ENCODE results near the gene FNDC3B.
"Not testable (repeated sequence)": the region's sequence is repeated elsewhere in the genome, so short reads cannot be mapped to it uniquely, and the experiment has no call there.

The FNDC3B gene

DNA sequence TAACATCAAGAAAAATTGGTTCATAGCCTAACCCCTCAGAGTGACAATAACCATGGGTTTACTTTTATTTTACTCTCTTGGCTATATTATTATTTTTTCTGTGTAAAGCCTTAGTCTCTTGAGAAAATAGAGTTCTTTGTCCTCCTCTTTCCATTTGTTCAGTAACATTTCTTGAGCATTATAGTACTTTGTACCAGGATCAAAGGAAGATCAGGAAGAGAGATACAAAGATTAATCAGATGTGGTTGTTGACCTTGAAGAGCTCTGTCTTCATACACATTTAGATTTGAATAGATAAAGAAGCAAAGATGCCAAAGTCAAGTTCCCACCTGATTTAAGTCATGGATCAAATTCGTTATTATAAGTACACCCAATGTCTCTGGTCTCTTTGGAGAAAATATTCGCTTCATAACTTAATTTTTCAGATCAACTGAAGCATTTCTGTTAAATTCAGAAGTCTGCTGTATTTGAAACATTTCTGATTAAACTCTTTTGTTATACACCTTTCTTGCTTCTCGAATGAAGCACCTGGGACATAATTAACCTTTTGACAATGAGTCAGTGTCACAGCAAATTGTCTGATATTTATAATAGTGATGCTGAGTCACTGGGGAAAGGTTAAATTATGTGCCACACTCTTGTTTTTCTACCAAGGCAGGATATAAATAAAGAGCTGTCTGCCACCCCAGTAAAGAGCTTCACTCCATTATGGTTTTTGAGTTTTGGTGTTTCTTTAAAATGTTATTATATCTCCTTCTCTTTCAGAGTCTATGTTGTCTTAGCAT is 308.7 kb downstream of the FNDC3B start:
- in situ Hi-C loops (cut with HindIII; ENCODE audit: low sequenced_read_pairs), result no loop called here

DNA sequence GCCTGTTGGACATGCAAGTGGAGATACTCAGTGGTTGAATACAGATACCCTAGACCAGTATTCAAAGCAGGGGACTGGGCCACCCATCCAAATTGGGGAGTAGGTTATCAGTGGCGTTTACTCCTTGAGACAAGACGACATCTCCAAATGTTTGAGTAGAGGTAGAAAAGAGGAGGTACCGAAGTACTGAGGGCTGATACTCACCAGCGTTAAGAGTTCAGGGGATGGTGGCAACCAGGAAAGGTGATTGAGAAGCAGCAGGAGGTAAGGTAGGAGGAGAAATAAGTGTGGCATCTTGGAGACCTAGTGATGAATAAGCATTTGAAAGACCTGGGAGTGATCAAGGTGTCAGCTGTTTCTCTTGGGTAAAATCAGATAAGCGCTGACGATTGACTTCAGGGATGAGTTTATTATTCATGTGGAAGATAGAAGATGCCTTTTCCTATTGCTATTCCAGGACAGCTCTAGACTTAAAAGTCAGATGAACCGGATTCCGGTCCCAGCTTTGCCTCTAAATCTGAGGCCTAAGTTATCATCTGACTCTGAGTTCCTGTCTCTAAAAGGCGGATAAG is 312.6 kb downstream of the FNDC3B start:
- in situ Hi-C loops (cut with HindIII; ENCODE audit: low sequenced_read_pairs), result no loop called here

DNA sequence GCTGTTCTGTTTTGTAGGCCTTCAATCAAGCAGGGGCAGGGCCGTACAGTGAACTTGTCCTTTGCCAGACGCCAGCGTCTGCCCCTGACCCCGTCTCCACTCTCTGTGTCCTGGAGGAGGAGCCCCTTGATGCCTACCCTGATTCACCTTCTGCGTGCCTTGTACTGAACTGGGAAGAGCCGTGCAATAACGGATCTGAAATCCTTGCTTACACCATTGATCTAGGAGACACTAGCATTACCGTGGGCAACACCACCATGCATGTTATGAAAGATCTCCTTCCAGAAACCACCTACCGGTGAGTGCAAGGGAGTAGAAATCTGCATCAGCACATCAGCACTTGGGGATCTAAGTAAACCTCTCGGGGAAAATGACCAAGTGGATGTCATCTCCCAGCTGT is 313.4 kb downstream of the FNDC3B start:
- in situ Hi-C loops (cut with HindIII; ENCODE audit: low sequenced_read_pairs), result no loop called here

DNA sequence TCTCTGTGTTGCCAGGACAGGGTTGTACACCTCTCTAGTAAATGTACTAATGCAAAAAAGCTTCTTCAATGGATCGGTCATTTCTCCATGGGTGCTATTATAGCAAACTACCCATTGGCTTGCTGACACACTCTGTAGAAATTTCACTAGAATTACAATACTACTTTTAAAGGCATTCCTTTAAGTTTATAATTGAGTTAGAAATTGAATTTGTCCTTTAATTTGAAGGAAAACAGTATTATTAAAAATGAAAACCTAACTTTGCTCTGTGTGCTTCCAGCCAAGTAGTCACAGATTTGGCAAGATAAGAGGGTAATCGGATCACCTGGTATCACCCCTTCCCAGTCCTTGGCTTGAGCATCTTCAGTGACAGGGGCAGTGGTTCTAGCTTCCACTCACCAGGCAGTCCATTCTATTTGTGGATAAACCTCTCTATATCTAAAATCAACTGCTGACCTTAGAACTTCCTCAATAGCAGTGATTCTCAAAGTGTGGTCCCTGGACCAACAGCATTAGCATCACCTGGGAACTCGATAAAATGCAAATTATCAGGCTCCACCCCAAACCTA is 315.6 kb downstream of the FNDC3B start:
- in situ Hi-C loops (cut with HindIII; ENCODE audit: low sequenced_read_pairs), result no loop called here

DNA sequence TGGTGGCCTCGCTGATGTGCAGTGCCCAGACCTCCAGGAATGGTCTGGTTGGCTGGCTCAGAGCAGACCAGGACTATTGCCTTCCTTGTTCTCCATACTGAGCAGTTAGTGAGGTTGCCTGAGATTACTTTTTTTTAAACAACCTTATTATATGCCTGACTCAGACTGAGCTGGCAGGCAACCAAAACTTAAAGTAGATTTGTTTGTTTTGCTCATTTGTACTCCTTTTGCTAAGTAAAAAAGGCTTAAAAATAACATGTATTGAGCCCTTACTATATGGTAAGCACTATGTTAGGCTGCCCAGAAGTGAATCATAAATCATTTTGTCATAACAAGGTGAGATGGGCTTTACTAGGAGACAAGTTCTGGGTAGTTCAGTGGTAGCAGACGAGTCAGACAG is 316.5 kb downstream of the FNDC3B start:
- in situ Hi-C loops (cut with HindIII; ENCODE audit: low sequenced_read_pairs), result no loop called here

DNA sequence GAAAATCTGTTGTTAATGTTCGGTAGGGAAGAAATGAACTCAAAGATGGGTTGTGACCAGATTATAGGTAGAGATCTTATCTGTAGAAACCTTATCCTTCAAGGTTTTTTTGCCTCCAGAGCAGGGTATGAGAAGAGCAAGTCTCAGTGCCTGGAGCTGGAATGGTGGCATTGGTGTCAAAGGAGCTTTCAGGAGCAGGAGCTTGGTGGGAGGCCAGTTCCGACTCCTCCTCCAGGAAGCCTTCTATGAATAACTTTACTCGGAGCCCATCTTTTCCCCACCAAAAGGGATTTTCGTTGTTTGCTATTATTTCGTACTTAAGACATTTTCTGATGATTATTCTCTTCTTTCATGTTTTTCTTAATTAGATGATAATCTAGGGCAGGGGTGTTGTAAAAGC is 317.0 kb downstream of the FNDC3B start:
- in situ Hi-C loops (cut with HindIII; ENCODE audit: low sequenced_read_pairs), result no loop called here

DNA sequence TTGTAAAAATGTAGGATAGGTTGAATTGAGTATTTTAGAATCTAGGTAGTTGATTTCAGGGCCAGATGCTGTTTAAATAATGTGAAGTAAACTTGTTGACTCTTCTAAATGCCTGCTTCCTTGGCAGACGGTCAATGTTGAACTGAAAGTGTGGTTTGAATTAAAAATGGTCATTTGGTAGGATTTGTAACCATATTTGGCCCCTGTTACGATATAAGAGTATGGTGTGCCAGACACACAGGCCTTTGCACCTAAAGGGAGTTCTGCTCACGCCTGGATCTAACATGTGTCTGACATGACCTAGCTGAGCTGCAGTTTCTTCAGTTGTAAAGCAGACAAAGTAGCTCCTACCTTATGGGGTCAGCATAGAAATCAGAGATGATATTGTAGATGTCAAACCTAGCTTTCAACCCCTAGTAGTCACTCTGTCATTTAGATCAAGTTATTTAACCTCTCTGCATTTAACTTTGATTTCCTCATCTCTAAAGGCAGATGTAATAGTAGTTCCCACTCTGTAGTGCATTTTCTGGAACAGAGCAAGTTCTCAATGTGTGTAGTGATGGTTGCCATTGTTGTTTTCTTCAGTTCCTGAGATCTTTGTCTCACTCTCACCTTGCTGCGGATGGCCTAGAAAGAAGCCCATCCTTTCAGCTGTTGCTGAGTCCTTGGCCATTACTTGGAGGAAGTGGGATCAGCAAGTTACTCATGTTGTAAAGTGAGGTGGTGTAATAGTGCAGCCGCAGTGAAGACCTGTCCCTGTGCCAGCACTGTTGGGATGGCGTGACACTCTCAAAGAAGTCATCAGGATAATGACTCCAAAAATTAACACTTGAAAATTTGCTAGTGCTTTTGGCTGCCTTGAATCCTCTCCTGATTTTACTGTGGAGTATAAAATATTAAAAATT is 318.7 kb downstream of the FNDC3B start:
- in situ Hi-C loops (cut with HindIII; ENCODE audit: low sequenced_read_pairs), result no loop called here

DNA sequence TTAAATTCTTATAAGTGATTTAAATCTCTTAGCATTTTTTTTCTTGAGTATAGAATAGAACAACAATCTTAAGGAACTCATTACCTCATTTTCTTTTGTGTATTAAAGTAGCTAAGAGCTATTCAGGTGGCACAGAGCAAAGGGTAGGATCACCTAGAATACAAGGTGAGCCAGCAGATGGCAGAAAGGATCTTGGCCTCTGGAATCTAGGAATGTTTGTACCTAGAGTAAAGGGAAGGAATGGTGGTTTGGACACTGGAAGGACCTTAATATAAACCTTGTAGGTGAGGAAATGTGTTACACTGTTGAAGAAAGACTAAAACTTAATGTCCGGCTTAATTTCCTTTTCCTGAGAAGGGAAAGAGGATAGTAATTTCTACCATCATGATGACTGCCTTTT is 319.9 kb downstream of the FNDC3B start:
- in situ Hi-C loops (cut with HindIII; ENCODE audit: low sequenced_read_pairs), result no loop called here

DNA sequence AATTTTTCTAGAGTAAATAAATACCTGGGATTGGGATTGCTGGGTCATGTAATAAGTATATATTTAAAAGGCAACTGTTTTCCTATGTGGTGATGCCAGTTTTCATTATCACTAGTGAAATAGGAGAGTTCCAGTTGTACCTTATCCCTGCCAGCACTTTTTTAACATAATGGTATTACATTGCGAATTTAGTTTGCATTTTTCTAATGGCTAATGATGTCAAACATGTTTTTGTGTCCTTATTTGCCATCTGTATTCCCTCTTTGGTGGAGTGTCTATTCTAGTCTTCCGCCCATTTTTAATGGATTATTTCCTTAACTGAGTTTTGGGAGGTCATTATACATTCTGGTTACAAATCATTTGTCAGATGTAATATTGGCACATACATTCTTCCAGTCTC is 320.6 kb downstream of the FNDC3B start:
- in situ Hi-C loops (cut with HindIII; ENCODE audit: low sequenced_read_pairs), result no loop called here

DNA sequence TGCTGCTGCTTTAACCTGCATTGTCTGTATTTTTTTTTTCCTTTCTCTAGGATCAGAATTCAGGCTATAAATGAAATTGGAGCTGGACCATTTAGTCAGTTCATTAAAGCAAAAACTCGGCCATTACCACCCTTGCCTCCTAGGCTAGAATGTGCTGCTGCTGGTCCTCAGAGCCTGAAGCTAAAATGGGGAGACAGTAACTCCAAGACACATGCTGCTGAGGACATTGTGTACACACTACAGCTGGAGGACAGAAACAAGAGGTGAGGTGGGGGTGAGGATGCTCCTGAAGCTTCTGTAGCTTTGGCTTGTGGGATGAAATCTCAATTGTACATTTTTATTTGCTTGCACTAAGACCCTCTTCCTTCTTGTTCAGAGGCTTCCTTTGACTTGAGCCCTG is 323.2 kb downstream of the FNDC3B start:
- in situ Hi-C loops (cut with HindIII; ENCODE audit: low sequenced_read_pairs), result no loop called here

DNA sequence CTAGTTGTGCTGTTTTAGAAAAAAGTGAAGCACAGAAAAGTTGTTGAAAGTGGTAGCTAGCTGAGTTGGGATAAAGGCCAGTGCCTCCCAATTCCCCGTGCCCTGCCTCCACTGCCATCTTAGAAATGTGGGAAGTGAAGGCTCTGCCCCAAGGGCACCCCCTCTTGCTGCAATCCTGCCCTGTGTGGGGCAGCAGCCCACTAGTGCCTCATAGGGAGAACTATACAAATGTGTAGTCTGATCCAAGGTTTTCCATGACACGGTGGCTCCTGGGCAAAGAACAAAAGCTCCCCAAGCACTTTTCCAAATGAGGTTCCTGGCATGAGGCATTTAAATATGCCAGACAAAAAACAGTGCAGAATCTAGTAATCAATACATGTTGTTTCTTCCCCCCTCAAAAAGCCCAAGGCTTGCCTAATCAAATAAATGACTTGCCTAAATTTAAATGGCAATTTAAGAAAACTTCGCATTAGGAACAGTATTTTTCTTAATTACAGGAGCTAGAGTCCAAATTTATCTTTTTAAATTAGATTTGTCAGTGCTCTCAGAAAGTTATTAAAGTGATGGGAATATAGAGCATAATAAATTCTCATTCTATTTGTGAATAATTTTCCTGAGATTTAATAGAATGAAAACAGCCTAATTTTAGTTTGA is 325.1 kb downstream of the FNDC3B start:
- in situ Hi-C loops (cut with HindIII; ENCODE audit: low sequenced_read_pairs), result no loop called here

DNA sequence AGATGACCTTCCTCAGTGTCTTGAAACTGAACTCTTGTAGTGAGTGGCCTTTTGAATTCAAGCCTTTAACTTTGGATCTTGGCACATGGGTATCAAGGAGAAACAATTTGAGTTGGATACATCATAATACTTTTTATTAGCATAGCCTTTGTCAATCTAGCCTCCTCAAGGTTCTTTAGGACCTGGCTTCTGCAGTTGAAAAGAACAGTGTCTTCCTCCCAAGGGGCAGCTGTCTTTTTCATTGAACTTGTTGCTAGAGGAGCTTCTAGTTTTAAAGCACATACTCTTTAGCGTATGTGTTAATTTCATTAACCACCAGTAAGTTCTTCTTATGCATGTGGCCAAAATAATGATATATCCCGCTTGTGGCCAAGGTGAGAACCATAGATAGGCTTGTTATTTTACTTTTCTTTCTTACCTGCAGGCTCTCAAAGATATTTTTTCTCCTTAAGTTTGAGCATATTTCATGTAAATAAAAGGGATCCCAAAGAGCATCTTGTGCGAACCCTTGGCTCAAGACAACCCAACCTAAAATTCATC is 325.7 kb downstream of the FNDC3B start:
- in situ Hi-C loops (cut with HindIII; ENCODE audit: low sequenced_read_pairs), result no loop called here

DNA sequence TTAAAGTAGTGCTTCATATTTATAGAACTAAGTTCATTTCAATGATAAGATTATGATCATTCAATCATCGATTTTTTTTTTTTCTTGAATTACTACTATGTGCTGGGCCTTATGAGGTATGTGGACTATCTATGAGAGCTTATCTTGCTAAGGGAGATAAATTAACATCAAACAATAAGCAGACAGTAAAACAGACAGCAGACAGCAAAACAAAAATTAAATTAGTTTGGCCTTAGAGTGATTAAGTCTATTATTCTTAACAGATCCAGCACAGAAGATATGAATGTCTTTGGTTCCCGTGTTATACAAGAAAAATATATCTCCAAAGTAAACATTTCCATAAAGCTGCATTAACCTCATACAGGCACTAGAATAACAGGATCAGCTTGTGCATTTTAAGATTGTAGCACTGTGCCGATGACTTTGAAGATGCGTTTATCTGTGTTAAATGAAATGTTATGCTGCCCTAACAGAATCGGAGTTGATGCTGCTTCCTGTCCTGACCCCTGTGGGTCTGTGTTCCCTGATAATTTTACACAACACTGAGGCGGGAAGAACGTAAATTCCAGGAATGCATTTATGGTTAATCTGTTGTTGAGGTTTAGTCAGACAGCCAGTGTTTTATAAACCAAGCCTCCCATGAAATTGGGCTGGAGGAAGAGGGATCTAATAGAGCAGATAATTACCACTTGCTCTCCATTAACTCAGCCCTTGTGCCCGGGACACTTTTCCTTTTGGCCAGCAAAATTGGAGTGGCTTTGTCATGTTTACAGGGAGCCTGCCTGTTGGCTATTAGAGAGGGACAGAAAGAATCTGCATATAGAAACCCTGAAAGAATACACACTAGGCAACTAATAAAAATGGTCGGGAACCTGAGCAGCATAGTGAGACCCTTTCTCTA is 328.1 kb downstream of the FNDC3B start:
- in situ Hi-C loops (cut with HindIII; ENCODE audit: low sequenced_read_pairs), result no loop called here

DNA sequence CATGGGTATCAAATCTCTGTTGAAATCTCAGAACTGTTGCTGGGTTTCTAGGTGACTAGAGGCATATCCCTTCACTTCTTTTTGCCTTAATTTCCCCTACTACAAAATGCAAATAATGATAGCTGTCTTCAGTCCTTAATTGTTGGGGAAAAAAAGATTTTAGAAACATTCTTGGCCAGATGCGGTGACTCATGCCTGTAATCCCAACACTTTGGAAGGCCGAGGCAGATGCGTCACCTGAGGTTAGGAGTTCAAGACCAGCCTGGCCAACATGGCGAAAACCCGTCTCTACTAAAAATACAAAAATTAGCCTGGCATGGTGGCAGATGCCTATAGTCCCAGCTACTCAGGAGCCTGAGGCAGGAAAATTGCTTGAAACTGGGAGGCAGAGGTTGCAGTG is 329.2 kb downstream of the FNDC3B start:
- in situ Hi-C loops (cut with HindIII; ENCODE audit: low sequenced_read_pairs), result not testable (repeated sequence)

DNA sequence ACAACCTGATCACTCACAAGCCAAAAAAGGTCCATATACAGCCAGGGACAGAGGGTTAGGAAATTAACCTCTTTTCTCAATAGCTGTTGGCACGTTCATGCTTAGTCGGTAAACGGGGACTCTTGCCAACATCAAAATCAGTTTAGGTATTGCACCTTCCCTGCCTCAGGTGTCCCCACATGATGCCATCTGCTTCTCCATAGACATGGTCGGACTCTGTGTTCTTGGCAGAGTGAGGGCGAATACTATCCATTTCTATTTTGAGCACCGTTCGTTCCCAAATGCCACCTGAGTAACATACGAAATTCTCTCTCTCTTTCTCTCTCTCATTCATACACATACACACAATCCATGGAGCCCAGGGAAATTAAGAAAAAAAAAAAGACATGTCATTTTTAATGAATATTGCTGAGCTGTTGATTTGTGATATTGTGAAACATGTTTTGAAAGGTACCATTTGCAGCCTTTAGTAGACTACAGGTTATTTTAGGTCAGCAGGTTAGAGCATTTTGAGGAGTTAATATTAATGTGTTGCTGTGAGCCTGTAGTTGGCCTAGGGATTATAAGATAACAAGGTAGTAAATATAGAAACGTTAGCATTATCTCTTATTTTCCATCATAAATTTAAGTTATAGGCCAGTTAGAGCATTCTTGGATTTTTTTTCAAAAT is 330.3 kb downstream of the FNDC3B start:
- in situ Hi-C loops (cut with HindIII; ENCODE audit: low sequenced_read_pairs), result no loop called here

DNA sequence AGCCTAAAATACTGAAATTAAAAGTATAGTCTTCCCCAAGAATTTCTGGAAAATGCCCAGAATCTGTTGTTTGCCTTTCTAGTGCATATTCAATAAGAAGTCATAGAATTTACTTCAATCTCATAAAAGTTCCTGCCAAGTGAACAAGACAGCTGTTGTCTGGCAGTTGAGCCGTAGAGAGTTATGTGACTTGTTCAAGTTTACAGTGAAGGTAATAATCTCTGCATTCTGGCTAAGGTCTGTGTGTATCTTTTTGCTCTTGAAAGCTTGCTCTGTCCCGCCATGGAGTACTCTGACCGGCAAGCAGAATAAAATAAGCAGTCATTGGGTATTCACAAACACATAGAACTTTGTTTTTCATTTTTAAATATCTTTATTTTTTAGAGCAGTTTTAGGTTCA is 331.0 kb downstream of the FNDC3B start:
- in situ Hi-C loops (cut with HindIII; ENCODE audit: low sequenced_read_pairs), result no loop called here

DNA sequence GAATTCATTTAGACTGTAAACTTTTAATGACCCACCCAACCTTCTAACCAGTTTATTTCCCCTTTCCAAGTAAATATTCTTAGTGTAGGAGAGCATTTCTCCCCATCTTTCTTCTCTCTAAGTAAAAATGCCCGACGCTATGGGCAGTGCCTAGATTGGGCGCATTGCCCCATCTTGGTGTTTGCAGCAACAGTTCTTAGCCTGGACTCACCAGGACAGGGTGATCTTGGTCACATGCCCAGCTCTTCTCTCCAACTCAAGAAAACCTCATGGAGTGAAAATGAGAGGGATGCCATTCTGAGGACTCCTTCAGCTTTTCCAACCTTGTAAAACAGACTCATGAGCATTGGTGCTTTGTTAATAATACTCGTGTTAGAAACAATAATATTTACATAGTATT is 332.2 kb downstream of the FNDC3B start:
- in situ Hi-C loops (cut with HindIII; ENCODE audit: low sequenced_read_pairs), result no loop called here

DNA sequence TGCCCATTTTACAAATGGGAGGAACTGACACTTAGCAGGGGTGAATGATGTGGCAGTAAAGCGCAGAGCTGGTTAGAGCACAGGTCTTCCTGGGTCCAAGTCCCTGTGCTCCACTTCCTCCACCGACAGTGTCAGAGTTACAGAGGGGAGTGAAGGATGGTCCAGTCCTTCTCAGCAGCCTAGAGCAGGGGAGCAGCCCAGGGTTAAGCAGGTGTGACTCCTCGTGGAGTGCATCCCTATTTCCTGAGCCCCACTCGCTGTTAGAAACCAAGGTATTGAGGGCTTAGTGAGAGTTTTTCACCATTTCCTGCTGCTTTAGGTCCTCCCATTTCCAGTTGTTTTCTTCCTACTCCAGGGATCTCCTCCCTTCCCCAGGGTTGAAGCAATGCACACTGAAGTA is 333.5 kb downstream of the FNDC3B start:
- in situ Hi-C loops (cut with HindIII; ENCODE audit: low sequenced_read_pairs), result no loop called here

DNA sequence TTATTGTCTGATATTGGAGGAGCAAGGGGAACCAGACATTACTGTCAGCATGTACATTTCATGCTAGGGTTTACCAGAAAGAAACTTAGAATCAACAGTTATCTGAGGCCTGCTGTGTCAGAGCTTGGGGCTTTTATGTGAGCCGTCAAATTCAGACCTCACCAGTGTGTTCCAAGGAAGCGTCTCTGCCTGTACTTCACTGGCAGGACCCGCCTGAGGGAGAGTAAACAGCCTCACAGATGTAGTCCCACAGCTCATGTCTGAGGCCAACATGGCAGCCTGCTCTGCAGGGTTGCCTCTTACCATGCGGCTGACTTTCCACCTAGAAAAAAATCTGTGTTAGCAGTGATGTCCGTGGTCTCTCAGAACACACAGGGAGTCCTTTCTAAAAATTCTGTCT is 334.5 kb downstream of the FNDC3B start:
- in situ Hi-C loops (cut with HindIII; ENCODE audit: low sequenced_read_pairs), result no loop called here

Measured in DLD1 (cell line).